Measurements from ENCODE around the gene CELA2B. TPM values are rescaled to one million over a fixed set of nuclear protein-coding genes. Genes with fewer than 3 reads are reported as not detected.

Gene CELA2B
- total RNA-seq, 3 donors from 2014 or later: not detected

DNA sequence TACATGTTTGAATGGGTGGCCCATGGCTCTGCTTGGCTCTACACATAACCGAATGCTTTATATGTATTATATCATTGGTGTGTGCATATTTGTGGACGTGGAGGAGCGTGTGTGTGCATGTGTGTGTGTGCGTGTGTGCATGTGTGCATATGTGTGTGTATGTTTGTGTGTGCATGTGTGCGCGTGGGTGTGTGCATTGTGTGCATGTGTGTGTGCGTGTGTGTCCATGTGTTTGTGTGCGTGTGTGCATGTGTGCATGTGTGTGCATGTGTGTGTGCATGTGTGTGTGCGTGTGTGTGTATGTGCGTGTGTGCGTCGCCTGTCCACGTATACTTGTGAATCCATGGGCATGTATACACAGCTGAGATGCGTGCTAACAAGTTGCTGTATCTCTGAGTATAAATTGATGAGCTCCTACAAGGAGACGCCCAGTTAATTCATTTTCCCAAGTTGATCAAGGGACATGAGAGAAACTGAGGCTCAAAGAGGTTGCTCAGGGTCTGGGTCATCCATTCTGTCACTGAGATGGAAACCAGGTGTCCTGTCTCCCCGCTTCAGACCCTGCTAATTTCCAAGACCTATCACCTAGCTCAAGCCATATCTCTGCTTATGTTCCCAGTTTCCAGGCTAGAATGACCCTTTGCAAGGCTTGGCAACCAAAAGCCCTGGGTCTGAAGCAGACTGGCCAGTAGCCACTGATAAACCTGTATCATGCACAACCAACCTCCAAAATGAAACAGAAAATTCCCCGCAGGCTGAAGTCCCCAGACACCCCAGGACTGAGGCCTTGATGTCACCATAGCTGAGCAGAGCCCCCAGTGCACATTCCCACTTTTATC, 40.4 kb upstream of the CELA2B start:
- no peaks in the 10 kb centered on the region for H3K27me3 ChIP-seq
- H3K4me3 ChIP-seq: no peak overlapping the region
- DNase-seq (ENCODE audit: low spot score in 2 of 2): no peak
- no peak overlapping the region for H3K27ac ChIP-seq
- no peaks in the 10 kb centered on the region for H3K4me1 ChIP-seq
- intact Hi-C loops (cut with DNase I; ENCODE audit: low total_unique reads): loop anchor here (5.0 kb wide), 1 partner anchor 108 kb away; no protein-coding TSS in a partner anchor
- TF ChIP-seq, protein P1, sequence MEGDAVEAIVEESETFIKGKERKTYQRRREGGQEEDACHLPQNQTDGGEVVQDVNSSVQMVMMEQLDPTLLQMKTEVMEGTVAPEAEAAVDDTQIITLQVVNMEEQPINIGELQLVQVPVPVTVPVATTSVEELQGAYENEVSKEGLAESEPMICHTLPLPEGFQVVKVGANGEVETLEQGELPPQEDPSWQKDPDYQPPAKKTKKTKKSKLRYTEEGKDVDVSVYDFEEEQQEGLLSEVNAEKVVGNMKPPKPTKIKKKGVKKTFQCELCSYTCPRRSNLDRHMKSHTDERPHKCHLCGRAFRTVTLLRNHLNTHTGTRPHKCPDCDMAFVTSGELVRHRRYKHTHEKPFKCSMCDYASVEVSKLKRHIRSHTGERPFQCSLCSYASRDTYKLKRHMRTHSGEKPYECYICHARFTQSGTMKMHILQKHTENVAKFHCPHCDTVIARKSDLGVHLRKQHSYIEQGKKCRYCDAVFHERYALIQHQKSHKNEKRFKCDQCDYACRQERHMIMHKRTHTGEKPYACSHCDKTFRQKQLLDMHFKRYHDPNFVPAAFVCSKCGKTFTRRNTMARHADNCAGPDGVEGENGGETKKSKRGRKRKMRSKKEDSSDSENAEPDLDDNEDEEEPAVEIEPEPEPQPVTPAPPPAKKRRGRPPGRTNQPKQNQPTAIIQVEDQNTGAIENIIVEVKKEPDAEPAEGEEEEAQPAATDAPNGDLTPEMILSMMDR (IDR thresholded peaks at IDR 0.05): no peak
- TF ChIP-seq POLR2A (IDR thresholded peaks at IDR 0.05) (no peak), POLR2AphosphoS5 (IDR thresholded peaks at IDR 0.05) (no peak)
- H3K36me3 ChIP-seq: no peaks in the 10 kb centered on the region
- no peaks in the 10 kb centered on the region for H3K9me3 ChIP-seq

DNA sequence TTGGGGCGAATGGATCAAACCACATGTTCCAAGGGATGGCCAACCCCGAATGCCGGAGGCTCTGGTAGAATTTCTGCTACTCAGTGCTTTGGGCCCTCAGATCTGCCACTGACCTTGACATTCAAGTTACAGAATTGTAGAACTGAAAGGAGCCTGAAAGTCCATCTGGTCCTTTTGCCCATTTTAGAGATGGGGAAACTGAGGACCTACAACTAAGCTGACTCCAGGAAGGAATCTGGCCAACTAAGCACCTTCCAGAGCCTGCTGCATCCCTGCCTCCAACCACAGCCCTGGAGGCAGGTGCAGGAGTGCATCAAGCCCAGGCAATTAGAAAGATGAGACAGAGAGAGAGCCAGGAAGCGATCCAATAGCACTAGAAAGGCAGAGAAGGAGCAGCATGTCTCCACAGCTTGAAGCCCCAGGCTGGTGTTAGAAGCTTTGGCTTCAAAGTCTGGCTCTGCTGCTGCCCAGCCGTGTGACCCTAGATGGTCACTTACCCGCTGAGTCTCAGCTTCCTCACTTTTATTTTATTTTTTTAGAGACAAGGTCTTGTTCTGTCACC, 38.9 kb upstream of the CELA2B start:
- no peak for DNase-seq (ENCODE audit: low spot score in 2 of 2)
- H3K27me3 ChIP-seq: no peaks in the 10 kb centered on the region
- no peaks in the 10 kb centered on the region for H3K36me3 ChIP-seq
- no peaks in the 10 kb centered on the region for H3K9me3 ChIP-seq
- H3K4me3 ChIP-seq: no peak overlapping the region
- H3K4me1 ChIP-seq: no peaks in the 10 kb centered on the region
- intact Hi-C loops (cut with DNase I; ENCODE audit: low total_unique reads): loop anchor here (5.0 kb wide), 1 partner anchor 110 kb away; no protein-coding TSS in a partner anchor
- TF ChIP-seq POLR2A (IDR thresholded peaks at IDR 0.05) (no peak), POLR2AphosphoS5 (IDR thresholded peaks at IDR 0.05) (no peak)
- TF ChIP-seq, protein P1 (IDR thresholded peaks at IDR 0.05): no peak
- H3K27ac ChIP-seq: no peak overlapping the region

DNA sequence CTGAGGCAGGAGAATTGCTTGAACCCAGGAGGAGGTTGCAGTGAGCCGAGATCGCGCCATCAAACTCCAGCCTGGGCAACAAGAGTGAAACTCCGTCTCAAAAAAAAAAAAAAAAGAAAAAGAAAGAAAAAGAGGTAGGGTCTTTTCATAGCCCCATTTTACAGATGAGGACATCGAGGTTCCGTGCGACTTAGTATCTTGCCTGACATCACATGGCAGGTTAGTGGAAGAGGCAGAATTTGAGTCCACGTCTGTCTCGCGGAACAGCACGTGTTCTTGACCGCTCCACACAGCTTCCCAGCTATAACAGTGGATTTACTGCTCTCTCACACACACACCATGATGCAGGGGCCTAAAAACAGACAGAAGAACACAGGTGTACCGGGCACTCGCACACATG, 36.6 kb upstream of the CELA2B start:
- H3K9me3 ChIP-seq: no peaks in the 10 kb centered on the region
- no peak for DNase-seq (ENCODE audit: low spot score in 2 of 2)
- no peaks in the 10 kb centered on the region for H3K27me3 ChIP-seq
- no peaks in the 10 kb centered on the region for H3K4me1 ChIP-seq
- no peak overlapping the region for H3K4me3 ChIP-seq
- intact Hi-C loops (cut with DNase I; ENCODE audit: low total_unique reads): loop anchor here (5.0 kb wide), 1 partner anchor 112 kb away; no protein-coding TSS in a partner anchor
- H3K27ac ChIP-seq: no peak overlapping the region
- TF ChIP-seq POLR2A (IDR thresholded peaks at IDR 0.05) (no peak), POLR2AphosphoS5 (IDR thresholded peaks at IDR 0.05) (no peak)
- TF ChIP-seq, protein P1 (IDR thresholded peaks at IDR 0.05): no peak
- H3K36me3 ChIP-seq: no peaks in the 10 kb centered on the region

DNA sequence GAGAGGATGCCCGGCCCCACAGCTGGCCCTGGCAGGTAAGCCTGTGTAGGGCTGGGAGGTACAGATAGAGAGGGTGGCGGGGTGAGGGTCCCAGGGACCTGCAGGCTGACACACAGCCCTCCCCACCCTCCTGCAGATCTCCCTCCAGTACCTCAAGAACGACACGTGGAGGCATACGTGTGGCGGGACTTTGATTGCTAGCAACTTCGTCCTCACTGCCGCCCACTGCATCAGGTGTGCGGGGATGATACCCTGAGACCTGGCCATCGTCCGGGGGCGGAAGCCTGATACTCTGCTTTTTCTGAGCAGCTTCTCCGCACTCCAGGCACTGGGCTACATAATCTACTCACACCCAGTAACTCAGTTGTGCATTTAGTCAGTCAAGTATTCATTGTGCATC, 35.5 kb upstream of the CELA2B start:
- no peak overlapping the region for H3K4me3 ChIP-seq
- no peaks in the 10 kb centered on the region for H3K9me3 ChIP-seq
- TF ChIP-seq POLR2A (IDR thresholded peaks at IDR 0.05): no peak
- TF ChIP-seq, protein P1 (IDR thresholded peaks at IDR 0.05): no peak
- TF ChIP-seq POLR2AphosphoS5 (IDR thresholded peaks at IDR 0.05): no peak
- H3K27ac ChIP-seq: no peak overlapping the region
- no peaks in the 10 kb centered on the region for H3K4me1 ChIP-seq
- H3K27me3 ChIP-seq: no peaks in the 10 kb centered on the region
- no peaks in the 10 kb centered on the region for H3K36me3 ChIP-seq
- no peak for DNase-seq (ENCODE audit: low spot score in 2 of 2)
- intact Hi-C loops (cut with DNase I; ENCODE audit: low total_unique reads): no loop called here

DNA sequence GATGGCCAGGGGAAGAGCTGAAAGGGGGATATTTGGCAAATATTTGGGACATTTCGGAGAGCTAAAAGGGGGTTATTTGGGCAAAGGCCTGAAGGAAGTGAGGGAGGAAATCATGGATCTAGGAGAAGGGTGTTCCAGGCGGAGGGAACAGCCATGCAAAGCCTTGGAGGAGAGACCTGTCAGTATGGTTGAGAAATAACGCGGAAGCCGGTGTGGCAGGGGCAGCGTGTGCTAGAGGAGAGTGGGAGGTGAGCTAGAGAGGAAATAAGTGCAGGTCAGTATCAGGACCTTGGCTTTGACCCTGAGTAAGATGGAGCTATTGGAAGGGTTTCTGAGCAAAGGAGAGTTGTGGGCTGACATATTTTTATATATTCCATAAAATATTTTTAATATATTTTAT, 34.7 kb upstream of the CELA2B start:
- intact Hi-C loops (cut with DNase I; ENCODE audit: low total_unique reads): no loop called here

More for the DNA sequence above, 34.7 kb upstream of the CELA2B start:
- no peaks in the 10 kb centered on the region for H3K27me3 ChIP-seq
- H3K4me3 ChIP-seq: no peak overlapping the region
- DNase-seq (ENCODE audit: low spot score in 2 of 2): no peak
- H3K27ac ChIP-seq: no peak overlapping the region
- H3K4me1 ChIP-seq: no peaks in the 10 kb centered on the region
- H3K9me3 ChIP-seq: no peaks in the 10 kb centered on the region
- no peak for TF ChIP-seq POLR2A (IDR thresholded peaks at IDR 0.05)
- TF ChIP-seq, protein P1 (IDR thresholded peaks at IDR 0.05): no peak
- no peak for TF ChIP-seq POLR2AphosphoS5 (IDR thresholded peaks at IDR 0.05)
- no peaks in the 10 kb centered on the region for H3K36me3 ChIP-seq

All from breast epithelium (tissue), 4 donors.